Neural cell (in vitro differentiated cells): Measurements from ENCODE around the gene PTMS.

Source experiments
- CTCF ChIP-seq: fragments of 450-650 bp; IDR thresholded peaks from 2 replicates; pipeline ENCODE4 v1.5.1; 2014; ENCODE audit warnings: antibody characterized with exemption, mild to moderate bottlenecking, moderate library complexity; ENCODE audit not compliant: poor library complexity, severe bottlenecking
- EP300 ChIP-seq: fragments of 450-650 bp; conservative IDR thresholded peaks from 2 replicates; pipeline ENCODE4 v1.6.1; 2014; ENCODE audit warnings: antibody characterized with exemption, mild to moderate bottlenecking, moderate library complexity; ENCODE audit not compliant: poor library complexity, severe bottlenecking
- EZH2 ChIP-seq: fragments of 200-600, 300-800 bp; shearing (Covaris generic), sonication (generic); IDR thresholded peaks from 2 replicates; pipeline ENCODE4 v1.6.1; 2014; ENCODE audit warnings: antibody characterized with exemption, low read length, borderline replicate concordance, mild to moderate bottlenecking; ENCODE audit not compliant: insufficient read depth, poor library complexity, severe bottlenecking
- POLR2AphosphoS5 ChIP-seq: IDR thresholded peaks from 2 replicates; pipeline ENCODE4 v1.6.1; 2012
- REST ChIP-seq: IDR thresholded peaks from 2 replicates; pipeline ENCODE4 v1.6.1; 2012; ENCODE audit warnings: borderline replicate concordance
- SMC3 ChIP-seq: fragments of 450-650 bp; conservative IDR thresholded peaks from 2 replicates; pipeline ENCODE4 v1.6.1; 2014; ENCODE audit warnings: antibody characterized with exemption, mild to moderate bottlenecking, moderate library complexity; ENCODE audit not compliant: poor library complexity
- TAF1 ChIP-seq: IDR thresholded peaks from 2 replicates; pipeline ENCODE4 v1.6.1; 2012; ENCODE audit warnings: low read depth

GRCh38 chr12:6768990-6769389, 2.8 kb downstream of the PTMS start:
- no peak for TF ChIP-seq REST
- TF ChIP-seq CTCF: no peak
- no peak for TF ChIP-seq EZH2
- TF ChIP-seq TAF1: no peak
- TF ChIP-seq EP300: no peak
- TF ChIP-seq SMC3: no peak
- peak; percentile 23 for TF ChIP-seq POLR2AphosphoS5
